HG02678 (cell line): ENCODE results near the gene MRPL58.
"Not testable (repeated sequence)": the region's sequence is repeated elsewhere in the genome, so short reads cannot be mapped to it uniquely, and the experiment has no call there.

Source experiments
- ATAC-seq: cut with Tn5 transposase; IDR thresholded peaks from one replicate; pipeline ENCODE4 v1.9.1; 2021; ENCODE audit warnings: mild to moderate bottlenecking, moderate library complexity; ENCODE audit not compliant: unreplicated experiment

The MRPL58 gene

GRCh38 chr17:75012096-75012345 is 449 bp upstream of the MRPL58 start:
- no peak for ATAC-seq

- no peak for ATAC-seq
Observed at GRCh38 chr17:75013092-75013559, 656 bp downstream of the MRPL58 start.

- no peak for ATAC-seq
Observed at GRCh38 chr17:75019146-75019545, 6.7 kb downstream of the MRPL58 start.

GRCh38 chr17:75019710-75020109 is 7.2 kb downstream of the MRPL58 start:
- ATAC-seq: no peak

DNA sequence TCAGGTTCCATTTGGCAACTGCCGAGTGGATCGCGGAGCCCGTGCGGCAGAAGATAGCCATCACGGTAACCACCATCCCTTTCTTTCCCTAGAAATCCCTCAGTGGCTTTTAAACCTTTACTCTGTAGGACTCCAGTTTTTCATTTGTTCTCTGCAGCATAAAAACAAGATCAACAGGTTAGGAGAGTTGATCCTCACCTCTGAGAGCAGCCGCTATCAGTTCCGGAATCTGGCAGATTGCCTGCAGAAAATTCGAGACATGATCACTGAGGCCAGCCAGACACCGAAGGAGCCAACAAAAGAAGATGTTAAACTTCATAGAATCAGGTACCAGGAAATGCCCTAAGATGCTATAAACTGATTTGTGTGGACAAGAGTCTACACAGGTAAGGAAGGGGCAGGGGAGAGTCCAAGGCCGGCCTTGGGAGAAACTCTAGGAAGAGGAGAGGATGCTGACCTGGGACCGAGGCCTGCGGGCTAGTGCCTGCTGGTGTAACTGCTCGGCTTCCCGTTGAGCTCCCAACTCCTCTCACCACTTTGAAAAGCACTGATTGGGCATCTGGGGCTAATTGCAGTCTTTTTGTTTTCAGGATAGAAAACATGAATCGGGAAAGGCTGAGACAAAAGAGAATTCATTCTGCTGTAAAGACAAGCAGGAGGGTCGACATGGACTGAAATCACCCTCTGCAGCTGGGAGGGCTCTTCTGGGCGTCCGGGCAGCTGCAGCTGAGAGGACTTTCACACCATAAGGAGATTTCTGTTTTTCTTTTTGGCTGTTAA is 8.1 kb downstream of the MRPL58 start:
- no peak for ATAC-seq

DNA sequence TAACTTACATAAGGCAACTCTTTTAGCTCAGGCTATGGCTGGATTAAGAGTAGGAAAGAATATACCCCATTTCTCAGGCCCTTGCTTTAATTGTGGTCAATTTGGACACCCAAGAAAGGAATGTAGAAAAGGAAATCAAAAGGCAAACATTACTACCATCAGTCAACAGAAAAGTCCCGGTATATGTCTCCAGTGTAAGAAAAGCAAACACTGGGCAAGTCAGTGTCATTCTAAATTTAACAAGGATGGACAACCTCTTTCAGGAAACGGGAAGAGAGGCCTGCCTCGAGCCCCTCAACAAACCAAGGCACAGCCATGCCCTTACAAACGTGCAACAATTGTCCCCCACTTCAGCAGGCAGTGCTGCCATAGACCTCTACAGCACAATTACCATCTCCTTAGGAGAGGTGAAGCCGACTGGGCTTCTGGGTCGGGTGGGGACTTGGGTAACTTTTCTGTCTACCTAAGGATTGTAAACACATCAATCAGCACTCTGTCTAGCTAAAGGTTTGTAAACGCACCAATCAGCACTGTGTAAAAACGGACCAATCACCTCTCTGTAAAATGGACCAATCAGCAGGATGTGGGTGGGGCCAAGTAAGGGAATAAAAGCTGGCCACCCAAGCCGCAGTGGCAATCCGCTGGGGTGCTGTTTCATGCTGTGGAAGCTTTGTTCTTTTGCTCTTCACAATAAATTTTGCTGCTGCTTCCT is 12.4 kb downstream of the MRPL58 start:
- no peak for ATAC-seq

- not testable (repeated sequence) for ATAC-seq
Observed at GRCh38 chr17:75025398-75025734, 12.9 kb downstream of the MRPL58 start.

DNA sequence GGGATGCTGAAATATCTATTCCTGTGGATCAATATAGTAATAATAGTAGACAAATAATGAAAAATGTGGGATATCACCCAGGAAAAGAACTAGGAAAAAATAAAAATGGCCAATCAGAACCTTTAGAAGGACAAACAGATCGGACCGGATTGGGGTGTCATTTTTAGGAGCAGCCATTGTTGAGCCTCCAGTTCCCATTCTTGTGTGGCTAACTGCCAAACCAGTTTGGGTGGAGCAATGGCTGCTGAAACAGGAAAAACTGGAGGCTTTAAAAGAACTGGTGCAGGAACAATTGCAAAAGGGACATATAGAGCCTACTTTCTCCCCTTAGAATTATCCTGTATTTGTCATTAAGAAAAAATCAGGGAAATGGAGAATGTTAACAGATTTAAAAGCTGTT is 14.2 kb downstream of the MRPL58 start:
- ATAC-seq: not testable (repeated sequence)

GRCh38 chr17:75030161-75030560 is 17.7 kb downstream of the MRPL58 start:
- no peak for ATAC-seq

DNA sequence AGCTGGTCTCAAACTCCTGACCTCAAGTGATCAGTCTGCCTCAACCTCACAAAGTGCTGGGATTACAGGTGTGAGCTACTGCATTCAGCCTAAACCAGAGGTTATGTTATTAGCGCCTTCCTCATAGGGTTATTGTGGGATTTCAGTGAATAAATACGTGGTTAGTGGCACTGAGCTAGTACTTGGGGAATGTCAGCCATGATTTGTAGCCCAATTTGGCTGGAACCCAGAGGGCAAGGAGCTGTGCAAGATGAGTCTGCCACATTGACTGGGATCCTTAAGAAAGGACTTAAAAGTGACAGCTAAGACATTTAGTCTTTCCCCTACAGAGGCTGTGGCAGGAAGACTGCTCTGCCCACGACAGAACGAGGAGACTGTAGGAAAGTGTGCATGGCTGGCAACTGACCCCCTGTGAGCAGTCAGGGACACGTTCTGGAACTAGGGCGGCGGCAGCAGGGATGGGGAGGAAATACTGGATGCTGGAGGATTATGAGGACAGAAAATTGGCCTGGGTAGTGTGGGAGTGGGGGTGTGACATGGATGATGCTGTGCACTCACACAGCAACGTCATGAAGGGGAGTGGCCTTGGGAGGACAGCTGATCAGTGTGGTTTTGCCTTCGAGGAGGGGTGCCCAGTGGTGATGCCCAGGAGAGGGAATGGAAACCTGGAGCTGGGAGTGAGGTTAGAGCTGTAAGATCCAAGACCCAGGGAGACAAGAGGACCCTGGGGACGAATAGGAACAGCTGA is 19.7 kb downstream of the MRPL58 start:
- ATAC-seq: no peak

- no peak for ATAC-seq
Observed at GRCh38 chr17:75032720-75033280, 20.3 kb downstream of the MRPL58 start.

- peak; percentile 44 for ATAC-seq
Observed at GRCh38 chr17:75033346-75034235, 21.1 kb downstream of the MRPL58 start.

- ATAC-seq: peak; percentile 49
Observed at GRCh38 chr17:75034236-75034908, 21.9 kb downstream of the MRPL58 start.

GRCh38 chr17:75036643-75037268 is 24.3 kb downstream of the MRPL58 start:
- no peak for ATAC-seq

GRCh38 chr17:75039238-75039637 is 26.8 kb downstream of the MRPL58 start:
- ATAC-seq: no peak

DNA sequence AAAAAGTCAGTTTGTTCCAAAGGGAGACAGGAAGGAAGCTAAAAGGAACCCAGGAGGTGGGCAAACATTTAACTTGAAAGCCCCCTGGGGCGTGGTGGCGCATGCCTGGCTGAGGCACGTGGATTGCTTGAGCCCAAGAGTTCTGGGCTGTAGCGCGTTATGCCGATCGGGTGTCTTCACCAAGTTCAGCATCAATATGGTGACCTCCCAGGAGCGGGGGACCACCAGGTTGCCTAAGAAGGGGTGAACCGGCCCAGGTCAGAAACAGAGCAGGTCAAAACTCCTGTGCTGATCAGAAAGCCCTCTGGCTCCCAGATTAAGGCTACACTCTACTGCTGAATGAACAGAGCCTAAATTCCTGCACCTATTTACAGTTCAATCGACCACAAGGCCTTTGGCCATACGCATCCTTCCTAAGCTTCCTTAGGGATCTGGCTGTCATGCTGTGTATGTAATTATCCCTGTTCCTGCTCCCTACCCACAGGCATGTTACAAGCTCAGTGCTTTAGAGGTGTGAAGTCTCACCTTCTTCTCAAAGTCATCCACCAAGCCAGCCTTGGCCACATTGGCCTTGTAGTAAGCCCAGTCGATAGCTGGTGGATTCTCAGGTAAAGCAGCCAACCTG is 29.3 kb downstream of the MRPL58 start:
- ATAC-seq: no peak

- not testable (repeated sequence) for ATAC-seq
Observed at GRCh38 chr17:75043789-75044188, 31.3 kb downstream of the MRPL58 start.

DNA sequence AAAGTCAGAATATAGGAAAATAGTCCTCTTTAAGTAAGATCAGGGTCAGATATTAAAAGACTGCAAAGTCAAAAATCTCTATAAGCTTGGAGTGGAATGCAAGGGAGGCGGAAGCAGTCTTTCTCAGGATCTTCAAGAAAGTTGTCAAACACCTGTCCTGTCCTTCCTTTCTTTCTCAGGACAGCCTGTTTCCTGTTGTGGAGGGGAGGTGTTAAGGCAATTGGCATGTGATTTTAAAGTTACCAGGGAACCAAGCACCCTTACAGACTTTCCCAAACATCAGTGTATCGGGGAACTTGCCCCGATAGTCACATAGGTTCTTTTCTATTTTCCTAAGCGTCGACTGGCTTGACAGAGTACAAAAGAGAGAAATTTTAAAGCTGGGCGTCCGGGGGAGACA is 32.2 kb downstream of the MRPL58 start:
- ATAC-seq: no peak

GRCh38 chr17:75045946-75046406 is 33.5 kb downstream of the MRPL58 start:
- not testable (repeated sequence) for ATAC-seq
